ENCODE data around the gene HCN2. TPM values are rescaled to one million over a fixed set of nuclear protein-coding genes. Genes with fewer than 3 reads are reported as not detected.

Gene HCN2
- total RNA-seq, 1 donor from 2014 or later: 5.5 TPM

GRCh38 chr19:644789-645188 is 55.1 kb downstream of the HCN2 start:
- H3K9ac ChIP-seq (ENCODE audit: low read length): no peak overlapping the region
- H2AFZ ChIP-seq (ENCODE audit: low read depth, low read length): no peak overlapping the region
- TF ChIP-seq CTCF (IDR thresholded peaks at IDR 0.05; ENCODE audit: insufficient read depth, low read depth, low read length) (no peak), EZH2 (IDR thresholded peaks at IDR 0.05; ENCODE audit: insufficient read depth, low read length) (no peak)
- peaks cover 3% of the 10 kb centered on the region for H4K20me1 ChIP-seq (ENCODE audit: insufficient read depth, low read length)
- Mint-ChIP-seq H3K27me3 (ENCODE audit: low read depth, unreplicated experiment) (no peaks in the 10 kb centered on the region), H3K27ac (ENCODE audit: unreplicated experiment) (no peak overlapping the region), H3K9me3 (ENCODE audit: unreplicated experiment) (no peaks in the 10 kb centered on the region), H3K4me3 (ENCODE audit: unreplicated experiment) (no peak overlapping the region), H3K36me3 (ENCODE audit: low read depth, unreplicated experiment) (peaks cover 2% of the 10 kb centered on the region), H3K4me1 (ENCODE audit: low read depth, unreplicated experiment) (no peaks in the 10 kb centered on the region)
- DNase-seq (ENCODE audit: low read depth) (no peak), FAIRE-seq (no peak)
- H3K79me2 ChIP-seq (ENCODE audit: insufficient read depth, low read length): no peaks in the 10 kb centered on the region
- no peaks in the 10 kb centered on the region for H3K36me3 ChIP-seq (ENCODE audit: insufficient read depth, low read length)
- no peak overlapping the region for H3K4me3 ChIP-seq (ENCODE audit: insufficient read depth, low read depth, low read length)
- no peaks in the 10 kb centered on the region for H3K4me1 ChIP-seq (ENCODE audit: insufficient read depth, low read length)
- H3K9me3 ChIP-seq (ENCODE audit: insufficient read depth, low read depth, low read length): no peaks in the 10 kb centered on the region
- H3K4me2 ChIP-seq (ENCODE audit: low read length): no peak overlapping the region
- no peaks in the 10 kb centered on the region for H3K27me3 ChIP-seq (ENCODE audit: insufficient read depth, low read length)
- no peak overlapping the region for H3K27ac ChIP-seq (ENCODE audit: low read depth, low read length)

GRCh38 chr19:645912-646778 is 56.5 kb downstream of the HCN2 start:
- no peaks in the 10 kb centered on the region for H3K27me3 ChIP-seq (ENCODE audit: insufficient read depth, low read length)
- no peaks in the 10 kb centered on the region for H3K36me3 ChIP-seq (ENCODE audit: insufficient read depth, low read length)
- H3K4me1 ChIP-seq (ENCODE audit: insufficient read depth, low read length): no peaks in the 10 kb centered on the region
- H3K27ac ChIP-seq (ENCODE audit: low read depth, low read length): no peak overlapping the region
- Mint-ChIP-seq H3K4me3 (ENCODE audit: unreplicated experiment) (no peak overlapping the region), H3K4me1 (ENCODE audit: low read depth, unreplicated experiment) (no peaks in the 10 kb centered on the region), H3K27ac (ENCODE audit: unreplicated experiment) (no peak overlapping the region), H3K36me3 (ENCODE audit: low read depth, unreplicated experiment) (peaks cover 2% of the 10 kb centered on the region), H3K27me3 (ENCODE audit: low read depth, unreplicated experiment) (no peaks in the 10 kb centered on the region), H3K9me3 (ENCODE audit: unreplicated experiment) (no peaks in the 10 kb centered on the region)
- no peaks in the 10 kb centered on the region for H3K9me3 ChIP-seq (ENCODE audit: insufficient read depth, low read depth, low read length)
- FAIRE-seq: no peak
- no peak for DNase-seq (ENCODE audit: low read depth)
- no peak overlapping the region for H2AFZ ChIP-seq (ENCODE audit: low read depth, low read length)
- no peak overlapping the region for H3K4me2 ChIP-seq (ENCODE audit: low read length)
- TF ChIP-seq EZH2 (IDR thresholded peaks at IDR 0.05; ENCODE audit: insufficient read depth, low read length): no peak
- no peak for TF ChIP-seq CTCF (IDR thresholded peaks at IDR 0.05; ENCODE audit: insufficient read depth, low read depth, low read length)
- peaks cover 3% of the 10 kb centered on the region for H4K20me1 ChIP-seq (ENCODE audit: insufficient read depth, low read length)
- no peak overlapping the region for H3K4me3 ChIP-seq (ENCODE audit: insufficient read depth, low read depth, low read length)
- H3K9ac ChIP-seq (ENCODE audit: low read length): no peak overlapping the region
- H3K79me2 ChIP-seq (ENCODE audit: insufficient read depth, low read length): peaks cover 1% of the 10 kb centered on the region
